Stimulated activated CD8-positive, alpha-beta memory T cell treated with anti-CD3 and anti-CD28 coated beads, Interleukin-4, amount 100 ng/mL, for 48 hours (primary cell): Measurements from ENCODE around the gene IL15.
"Not testable (repeated sequence)": the region's sequence is repeated elsewhere in the genome, so short reads cannot be mapped to it uniquely, and the experiment has no call there.

ENCODE experiments used
- DNase-seq: peaks from one replicate; pipeline ENCODE4 v3.0.0-alpha.2; 2020

The IL15 gene

GRCh38 chr4:141705747-141706377, 69.5 kb downstream of the IL15 start:
- DNase-seq = no peak

GRCh38 chr4:141706445-141706844, 70.1 kb downstream of the IL15 start:
- DNase-seq = no peak

GRCh38 chr4:141711211-141711610, 74.8 kb downstream of the IL15 start:
- no peak for DNase-seq

GRCh38 chr4:141713185-141713584, 76.8 kb downstream of the IL15 start:
- DNase-seq = no peak

- DNase-seq = no peak
These were observed 77.5 kb downstream of the IL15 start for GRCh38 chr4:141713771-141714445.

GRCh38 chr4:141719585-141719984, 83.2 kb downstream of the IL15 start:
- DNase-seq = no peak

- no peak for DNase-seq
These were observed 84.8 kb downstream of the IL15 start for GRCh38 chr4:141721174-141721573.

- no peak for DNase-seq
These were observed 88.3 kb downstream of the IL15 start for GRCh38 chr4:141724646-141725045.

GRCh38 chr4:141727420-141727819, 91.0 kb downstream of the IL15 start:
- DNase-seq = no peak

GRCh38 chr4:141730805-141731204, 94.4 kb downstream of the IL15 start:
- no peak for DNase-seq

GRCh38 chr4:141731481-141731880, 95.1 kb downstream of the IL15 start:
- no peak for DNase-seq

- DNase-seq = no peak
These were observed 103.3 kb downstream of the IL15 start for GRCh38 chr4:141739636-141740035.

GRCh38 chr4:141746026-141746425, 109.6 kb downstream of the IL15 start:
- no peak for DNase-seq

- not testable (repeated sequence) for DNase-seq
These were observed 115.4 kb downstream of the IL15 start for GRCh38 chr4:141751806-141752205.

- no peak for DNase-seq
These were observed 120.9 kb downstream of the IL15 start for GRCh38 chr4:141757287-141757686.

GRCh38 chr4:141759796-141760425, 123.5 kb downstream of the IL15 start:
- no peak for DNase-seq

GRCh38 chr4:141761926-141762325, 125.5 kb downstream of the IL15 start:
- no peak for DNase-seq

GRCh38 chr4:141763374-141763773, 127.0 kb downstream of the IL15 start:
- DNase-seq = no peak

GRCh38 chr4:141768954-141769353, 132.6 kb downstream of the IL15 start:
- DNase-seq = no peak

GRCh38 chr4:141771889-141772830, 135.8 kb downstream of the IL15 start:
- DNase-seq = no peak

- DNase-seq = no peak
These were observed 136.5 kb downstream of the IL15 start for GRCh38 chr4:141772838-141773237.

- DNase-seq = no peak
These were observed 145.8 kb downstream of the IL15 start for GRCh38 chr4:141782205-141782604.
